WTC11 (cell line): Measurements from ENCODE around the gene TEX54. TPM values are rescaled to one million over a fixed set of nuclear protein-coding genes. Genes with fewer than 3 reads are reported as not detected.

ENCODE experiments used
- ATAC-seq: fragments of 200-7000 bp; cut with Tn5 transposase; 2 replicates; pipeline ENCODE4 v1.10.0; 2021; ENCODE audit warnings: mild to moderate bottlenecking, moderate library complexity
- CTCF ChIA-PET: fragments of 300-600 bp; sonication (Branson Sonifier 250); formaldehyde crosslinking; loops from one replicate; lab custom pipeline; 2021; ENCODE audit warnings: antibody characterized with exemption; lab: Charles Lee
- POLR2A ChIA-PET: fragments of 350-600 bp; sonication (Branson Sonifier 250); formaldehyde crosslinking; loops from one replicate; lab custom pipeline; 2021; ENCODE audit warnings: antibody characterized with exemption; lab: Charles Lee
- DNase-seq: peaks from one replicate; pipeline ENCODE4 v3.0.0; 2021; ENCODE audit warnings: low spot score
- H3K27ac Mint-ChIP-seq: 2 replicates; pipeline ENCODE4 v1.8.0; 2021; ENCODE audit warnings: mixed read lengths
- H3K27me3 Mint-ChIP-seq: 2 replicates; pipeline ENCODE4 v1.8.0; 2021; ENCODE audit warnings: low read depth, mild to moderate bottlenecking, moderate library complexity, mixed read lengths
- H3K36me3 Mint-ChIP-seq: 2 replicates; pipeline ENCODE4 v1.8.0; 2021; ENCODE audit warnings: mixed read lengths
- H3K4me1 Mint-ChIP-seq: 2 replicates; pipeline ENCODE4 v1.8.0; 2022; ENCODE audit warnings: mixed read lengths
- H3K4me3 Mint-ChIP-seq: 2 replicates; pipeline ENCODE4 v1.8.0; 2021; ENCODE audit warnings: mild to moderate bottlenecking, moderate library complexity, mixed read lengths
- H3K9me3 Mint-ChIP-seq: 2 replicates; pipeline ENCODE4 v1.8.0; 2021; ENCODE audit warnings: mixed read lengths
- ARID4B ChIP-seq: sonication (generic); formaldehyde crosslinking; IDR thresholded peaks from 2 replicates; pipeline ENCODE4 v1.8.0; 2023; ENCODE audit warnings: missing genetic modification reagents, mild to moderate bottlenecking, borderline replicate concordance
- CTCF ChIP-seq: fragments of 200-600 bp; IDR thresholded peaks from 2 replicates; pipeline ENCODE4 v1.8.0; 2022; ENCODE audit warnings: antibody characterized with exemption
- ERG ChIP-seq: fragments of 250-450 bp; sonication (Bioruptor Pico); IDR thresholded peaks from 2 replicates; pipeline ENCODE4 v1.8.0; 2021; ENCODE audit warnings: mild to moderate bottlenecking
- IRF1 ChIP-seq: sonication (generic); formaldehyde crosslinking; IDR thresholded peaks from 2 replicates; pipeline ENCODE4 v1.8.0; 2023; ENCODE audit warnings: missing genetic modification reagents
- IRF2 ChIP-seq: sonication (generic); formaldehyde crosslinking; IDR thresholded peaks from 2 replicates; pipeline ENCODE4 v1.8.0; 2022; ENCODE audit warnings: low read depth, missing genetic modification reagents, borderline replicate concordance
- JUN ChIP-seq: sonication (generic); formaldehyde crosslinking; IDR thresholded peaks from 2 replicates; pipeline ENCODE4 v1.8.0; 2023; ENCODE audit warnings: mild to moderate bottlenecking, missing genetic modification reagents
- KAT7 ChIP-seq: sonication (generic); formaldehyde crosslinking; IDR thresholded peaks from 2 replicates; pipeline ENCODE4 v1.8.1; 2023; ENCODE audit warnings: missing genetic modification reagents, mild to moderate bottlenecking, borderline replicate concordance
- MAX ChIP-seq: sonication (generic); formaldehyde crosslinking; IDR thresholded peaks from 2 replicates; pipeline ENCODE4 v1.8.0; 2022; ENCODE audit warnings: mild to moderate bottlenecking, missing genetic modification reagents
- NFATC4 ChIP-seq: fragments of 250-450 bp; sonication (Bioruptor Pico); IDR thresholded peaks from 2 replicates; pipeline ENCODE4 v1.9.0; 2021; ENCODE audit warnings: mild to moderate bottlenecking
- NFYB ChIP-seq: sonication (generic); formaldehyde crosslinking; conservative IDR thresholded peaks from 2 replicates; pipeline ENCODE4 v1.8.0; 2022; ENCODE audit warnings: low read depth, missing genetic modification reagents
- USF1 ChIP-seq: sonication (generic); formaldehyde crosslinking; IDR thresholded peaks from 2 replicates; pipeline ENCODE4 v1.8.0; 2022; ENCODE audit warnings: mild to moderate bottlenecking, missing genetic modification reagents
- ZNF281 ChIP-seq: sonication (generic); formaldehyde crosslinking; IDR thresholded peaks from 2 replicates; pipeline ENCODE4 v1.8.0; 2023; ENCODE audit warnings: mild to moderate bottlenecking, missing genetic modification reagents
- ZNF671 ChIP-seq: fragments of 250-450 bp; sonication (Bioruptor Pico); IDR thresholded peaks from 2 replicates; pipeline ENCODE4 v1.8.0; 2021; ENCODE audit warnings: mild to moderate bottlenecking
- total RNA-seq: library from RNA; stranded (reverse); gene quantifications from 3 replicates; pipeline ENCODE4 v1.2.3, GENCODE V29; 2021

Gene TEX54
- total RNA-seq, 1 experiment from 2014 or later = not detected

GRCh38 chr11:62855571-62856332 is 23.1 kb upstream of the TEX54 start (continued):
- peak; percentile 20; the same call in 1 of the 2 replicates for TF ChIP-seq ZNF281 (CRISPR knock-in tag)
- TF ChIP-seq JUN = 0 out of 2 replicates have a peak, but pooled peaks have one; percentile 91
- peak; percentile 99 for TF ChIP-seq MAX (CRISPR knock-in tag)
- no peak for TF ChIP-seq CTCF
- TF ChIP-seq ARID4B (CRISPR knock-in tag) = 0 out of 2 replicates have a peak, but pooled peaks have one; percentile 15
- TF ChIP-seq KAT7 (CRISPR knock-in tag) = peak; percentile 71; the same call in 1 of the 2 replicates
- TF ChIP-seq NFYB (CRISPR knock-in tag) = 0 out of 2 replicates have a peak, but pooled peaks have one; percentile 7
- TF ChIP-seq ERG (CRISPR knock-in tag) = peak; percentile 84; the same call in 1 of the 2 replicates
- TF ChIP-seq IRF1 = peak; percentile 84

GRCh38 chr11:62854825-62855570 is 22.4 kb upstream of the TEX54 start:
- Mint-ChIP-seq H3K27me3 (0 out of 2 replicates have a peak, but pooled peaks cover 4% of the 10 kb centered on the region), H3K9me3 (no peaks in the 10 kb centered on the region), H3K4me1 (peaks cover 55% of the 10 kb centered on the region), H3K4me3 (peak overlapping the region; percentile 99), H3K36me3 (peaks cover 57% of the 10 kb centered on the region), H3K27ac (peak overlapping the region; percentile 95)
- ChIA-PET CTCF (no interaction called here), POLR2A (interaction anchor here (0.7 to 3.9 kb wide), 15 partner anchors 10 to 190 kb away, joined by 3 to 69 read pairs (median 5); partner anchors contain the start of genes C11orf98, CSKMT, NXF1 and SLC3A2)
- DNase-seq (no peak), ATAC-seq (no peak)
- TF ChIP-seq IRF2 (CRISPR knock-in tag) (peak; percentile 46; the same call in 1 of the 2 replicates), ARID4B (CRISPR knock-in tag) (0 out of 2 replicates have a peak, but pooled peaks have one; percentile 19), ZNF671 (CRISPR knock-in tag) (peak; percentile 80; the same call in 1 of the 2 replicates), KAT7 (CRISPR knock-in tag) (peak; percentile 17; the same call in 1 of the 2 replicates), USF1 (CRISPR knock-in tag) (peak; percentile 10; the same call in 1 of the 2 replicates), NFATC4 (peak; percentile 11; the same call in 1 of the 2 replicates), IRF1 (no peak)
